Right lobe of liver (tissue), 4 donors: ENCODE measurements around the gene TNFRSF17.

Source experiments
- CTCF ChIP-seq, 4 donors: fragments of 200-600 bp in 3 of 4; fragments of 450-650 bp in 1 of 4; IDR thresholded peaks; one replicate each; pipeline versions ENCODE4 v1.5.1 to v1.8.0; 2016 to 2022; ENCODE audit warnings: antibody characterized with exemption in 4 of 4, mild to moderate bottlenecking in 2 of 4
- POLR2A ChIP-seq: fragments of 450-650 bp; IDR thresholded peaks from one replicate; pipeline ENCODE4 v1.6.1; 2017; ENCODE audit warnings: antibody characterized with exemption, mild to moderate bottlenecking
- donor health status: DM: no; HTN: no; CAD: no.
- donor health status: DM: no; HTN: no; CAD: no.
- donor health status: DM: no; HTN: yes; CAD: no.

GRCh38 chr16:12009922-12010321 lies 44.9 kb downstream of the TNFRSF17 start:
- TF ChIP-seq POLR2A (no peak), CTCF (IDR thresholded peaks at IDR 0.05) (no peak)
